Breast epithelium (tissue), 4 donors: ENCODE data around the gene TMEM100. TPM values are rescaled to one million over a fixed set of nuclear protein-coding genes. Genes with fewer than 3 reads are reported as not detected.

ENCODE experiments used
- DNase-seq, 2 donors: peaks; one replicate each; pipeline ENCODE4 v3.0.0-alpha.2; 2019; ENCODE audit warnings: low spot score in 2 of 2
- H3K27ac ChIP-seq, 2 donors: fragments of 200-600 bp; sonication (generic) in 1 of 2; one replicate each; pipeline ENCODE4 v1.5.1; 2016 to 2019; ENCODE audit warnings: mild to moderate bottlenecking in 1 of 2
- H3K27me3 ChIP-seq, 2 donors: fragments of 200-600 bp; sonication (generic) in 1 of 2; one replicate each; pipeline versions ENCODE4 v1.5.1 to v1.6.0; 2017 to 2019; ENCODE audit warnings: control low read depth in 1 of 2, mild to moderate bottlenecking in 1 of 2
- H3K36me3 ChIP-seq: fragments of 200-600 bp; one replicate; pipeline ENCODE4 v1.5.1; 2019
- H3K4me1 ChIP-seq, 2 donors: fragments of 200-600 bp; sonication (generic); one replicate each; pipeline ENCODE4 v1.5.1; 2016 to 2019; ENCODE audit warnings: control low read depth in 1 of 2
- H3K4me3 ChIP-seq, 3 donors: fragments of 200-600 bp; sonication (generic); 1 replicate in 2 of 3; 2 replicates in 1 of 3; pipeline ENCODE4 v1.5.1; 2016 to 2019; ENCODE audit warnings: mild to moderate bottlenecking in 3 of 3, moderate library complexity in 2 of 3
- H3K9me3 ChIP-seq, 2 donors: fragments of 200-600 bp; sonication (generic) in 1 of 2; one replicate each; pipeline ENCODE4 v1.5.1; 2016 to 2019; ENCODE audit warnings: control low read depth in 1 of 2
- POLR2A ChIP-seq: fragments of 450-650 bp; IDR thresholded peaks from one replicate; pipeline ENCODE4 v1.6.1; 2016; ENCODE audit warnings: antibody characterized with exemption, mild to moderate bottlenecking, moderate library complexity
- POLR2AphosphoS5 ChIP-seq, 3 donors: sonication (generic); formaldehyde crosslinking; IDR thresholded peaks; one replicate each; pipeline ENCODE4 v1.6.1; 2017; ENCODE audit warnings: antibody characterized with exemption in 3 of 3
- intact Hi-C: fragments of 100-400 bp; cut with DNase I; formaldehyde crosslinking; loops from one replicate; pipeline ENCODE4 v1.15.1; 2023; ENCODE audit warnings: low total_unique reads
- total RNA-seq, 3 donors: library from RNA; depleted of rRNA; stranded (reverse); fragments of >200 nt; gene quantifications; one replicate each; pipeline ENCODE4 v1.1.0, GENCODE V29; 2016
- TF ChIP-seq, protein P1 (sequence below), 3 donors: fragments of 450-650 bp; IDR thresholded peaks; one replicate each; pipeline ENCODE4 v1.5.1; 2016 to 2017; ENCODE audit warnings: antibody characterized with exemption in 3 of 3, mild to moderate bottlenecking in 3 of 3, moderate library complexity in 3 of 3

Gene TMEM100
- total RNA-seq, 3 donors from 2014 or later = 6.7 to 27.2 (median 20.3) TPM

DNA sequence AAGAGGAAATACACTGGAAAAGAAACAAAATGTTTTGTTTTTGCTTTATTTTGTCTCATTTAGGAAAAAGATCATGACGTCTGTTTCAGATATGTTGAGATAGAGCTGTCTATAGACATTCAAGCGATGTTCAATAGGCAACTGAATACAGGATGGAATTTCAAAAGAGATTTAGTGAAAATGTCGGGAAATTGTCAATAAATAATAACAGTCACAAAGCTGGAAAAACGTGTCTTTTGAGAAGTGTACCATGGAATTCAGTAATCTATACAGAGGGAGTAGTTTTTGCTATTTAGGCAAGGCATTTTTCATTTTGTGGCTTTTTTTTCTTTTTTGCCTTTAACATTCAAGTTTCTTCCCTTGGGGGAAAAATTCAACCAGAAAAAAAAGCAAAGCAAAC is 33.0 kb downstream of the TMEM100 start:
- H3K9me3 ChIP-seq = peaks cover 0 to 8% of the 10 kb centered on the region in 2 donors
- no peaks in the 10 kb centered on the region for H3K4me1 ChIP-seq
- no peak for DNase-seq
- TF ChIP-seq POLR2A = no peak
- TF ChIP-seq, protein P1, sequence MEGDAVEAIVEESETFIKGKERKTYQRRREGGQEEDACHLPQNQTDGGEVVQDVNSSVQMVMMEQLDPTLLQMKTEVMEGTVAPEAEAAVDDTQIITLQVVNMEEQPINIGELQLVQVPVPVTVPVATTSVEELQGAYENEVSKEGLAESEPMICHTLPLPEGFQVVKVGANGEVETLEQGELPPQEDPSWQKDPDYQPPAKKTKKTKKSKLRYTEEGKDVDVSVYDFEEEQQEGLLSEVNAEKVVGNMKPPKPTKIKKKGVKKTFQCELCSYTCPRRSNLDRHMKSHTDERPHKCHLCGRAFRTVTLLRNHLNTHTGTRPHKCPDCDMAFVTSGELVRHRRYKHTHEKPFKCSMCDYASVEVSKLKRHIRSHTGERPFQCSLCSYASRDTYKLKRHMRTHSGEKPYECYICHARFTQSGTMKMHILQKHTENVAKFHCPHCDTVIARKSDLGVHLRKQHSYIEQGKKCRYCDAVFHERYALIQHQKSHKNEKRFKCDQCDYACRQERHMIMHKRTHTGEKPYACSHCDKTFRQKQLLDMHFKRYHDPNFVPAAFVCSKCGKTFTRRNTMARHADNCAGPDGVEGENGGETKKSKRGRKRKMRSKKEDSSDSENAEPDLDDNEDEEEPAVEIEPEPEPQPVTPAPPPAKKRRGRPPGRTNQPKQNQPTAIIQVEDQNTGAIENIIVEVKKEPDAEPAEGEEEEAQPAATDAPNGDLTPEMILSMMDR (IDR thresholded peaks at IDR 0.05) = no peak
- no peak for TF ChIP-seq POLR2AphosphoS5 (IDR thresholded peaks at IDR 0.05)
- intact Hi-C loops = no loop called here
- no peaks in the 10 kb centered on the region for H3K27me3 ChIP-seq
- H3K27ac ChIP-seq = no peak overlapping the region
- H3K4me3 ChIP-seq = no peak overlapping the region
- H3K36me3 ChIP-seq = no peaks in the 10 kb centered on the region

DNA sequence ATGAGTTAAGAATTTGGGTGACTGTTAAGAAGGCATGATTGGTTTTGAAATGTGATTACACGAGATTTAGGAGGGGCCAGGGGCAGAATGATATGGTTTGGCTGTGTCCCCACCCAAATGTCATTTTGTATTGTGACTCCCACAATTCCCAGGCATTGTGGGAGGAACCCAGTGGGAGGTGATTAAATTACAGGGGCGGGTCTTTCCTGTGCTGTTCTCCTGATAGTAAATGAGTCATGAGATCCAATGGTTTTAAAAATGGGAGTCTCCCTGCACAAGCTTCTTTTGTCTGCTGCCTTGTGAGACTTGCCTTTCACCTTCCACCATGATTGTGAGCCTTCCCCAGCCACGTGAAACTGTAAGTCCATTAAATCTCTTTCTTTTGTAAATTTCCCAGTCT is 34.6 kb downstream of the TMEM100 start:
- Histone ChIP-seq H3K27ac (no peak overlapping the region), H3K36me3 (no peaks in the 10 kb centered on the region), H3K27me3 (no peaks in the 10 kb centered on the region), H3K4me3 (no peak overlapping the region), H3K9me3 (peaks cover 0 to 8% of the 10 kb centered on the region in 2 donors), H3K4me1 (no peaks in the 10 kb centered on the region)
- intact Hi-C loops = no loop called here
- TF ChIP-seq POLR2AphosphoS5 (IDR thresholded peaks at IDR 0.05) (no peak), POLR2A (no peak)
- DNase-seq = no peak

DNA sequence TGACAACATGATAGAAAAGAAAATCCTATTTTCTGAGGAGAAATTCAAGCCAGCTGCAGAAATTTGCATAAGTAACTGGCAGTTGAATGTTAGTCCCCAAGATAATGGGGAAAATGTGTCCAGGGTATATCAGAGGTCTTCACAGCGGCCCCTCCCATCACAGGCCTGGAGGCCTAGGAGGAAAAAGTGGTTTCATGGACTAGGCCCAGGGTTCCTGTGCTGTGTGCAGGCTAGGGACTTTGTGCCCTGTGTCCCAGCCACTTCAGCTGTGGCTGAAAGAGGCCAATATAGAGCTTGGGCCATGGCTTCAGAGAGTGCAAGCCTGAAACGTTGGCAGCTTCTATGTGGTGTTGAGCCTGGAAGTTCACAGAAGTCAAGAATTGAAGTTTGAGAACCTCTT is 35.6 kb downstream of the TMEM100 start:
- no peak for DNase-seq
- TF ChIP-seq, protein P1 (IDR thresholded peaks at IDR 0.05) = no peak
- TF ChIP-seq POLR2A (no peak), POLR2AphosphoS5 (IDR thresholded peaks at IDR 0.05) (no peak)
- Histone ChIP-seq H3K4me1 (no peaks in the 10 kb centered on the region), H3K4me3 (no peak overlapping the region), H3K9me3 (peaks cover 0 to 8% of the 10 kb centered on the region in 2 donors), H3K27me3 (no peaks in the 10 kb centered on the region), H3K36me3 (no peaks in the 10 kb centered on the region), H3K27ac (no peak overlapping the region)
- intact Hi-C loops = no loop called here

DNA sequence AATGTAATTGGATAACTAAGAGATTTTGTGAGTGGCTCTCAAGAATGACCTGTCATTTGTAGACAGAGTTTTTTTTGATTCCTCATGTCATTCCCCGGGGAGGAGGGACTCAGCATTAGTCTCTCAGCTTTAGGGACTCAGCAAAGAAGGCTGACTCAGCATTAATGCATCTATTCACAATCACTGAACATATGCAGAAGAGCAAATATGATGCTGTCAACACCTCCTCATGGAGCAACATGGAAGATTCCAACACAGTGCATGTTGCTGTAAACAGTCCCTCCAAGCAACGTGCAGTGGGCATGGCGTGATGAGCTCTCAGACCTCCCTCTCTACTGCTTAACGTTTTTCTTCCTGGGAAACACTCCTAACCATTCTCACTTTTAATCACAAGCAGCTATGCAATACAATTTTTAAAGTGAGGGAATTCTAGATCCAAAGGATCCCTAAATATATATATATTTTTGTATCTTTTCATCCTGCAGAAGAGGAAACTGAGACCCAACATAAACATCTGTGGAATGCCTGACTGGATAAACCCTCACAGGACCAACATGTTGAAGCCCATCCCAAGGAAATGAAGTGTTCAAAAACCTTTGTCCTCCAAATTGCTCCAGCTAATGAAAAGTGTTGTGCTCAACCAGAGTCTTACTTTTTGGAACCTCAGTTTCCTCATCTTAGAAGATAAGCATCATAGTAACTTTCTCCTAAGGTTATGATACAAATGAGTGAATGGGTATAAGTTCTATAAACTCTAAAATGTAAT is 38.9 kb downstream of the TMEM100 start:
- Histone ChIP-seq H3K27me3 (no peaks in the 10 kb centered on the region), H3K9me3 (peaks cover 0 to 8% of the 10 kb centered on the region in 2 donors), H3K4me1 (no peaks in the 10 kb centered on the region), H3K27ac (no peak overlapping the region), H3K4me3 (no peak overlapping the region), H3K36me3 (no peaks in the 10 kb centered on the region)
- TF ChIP-seq, protein P1 (IDR thresholded peaks at IDR 0.05) = no peak
- no peak for TF ChIP-seq POLR2AphosphoS5 (IDR thresholded peaks at IDR 0.05)
- TF ChIP-seq POLR2A = no peak
- DNase-seq = no peak
- intact Hi-C loops = no loop called here

DNA sequence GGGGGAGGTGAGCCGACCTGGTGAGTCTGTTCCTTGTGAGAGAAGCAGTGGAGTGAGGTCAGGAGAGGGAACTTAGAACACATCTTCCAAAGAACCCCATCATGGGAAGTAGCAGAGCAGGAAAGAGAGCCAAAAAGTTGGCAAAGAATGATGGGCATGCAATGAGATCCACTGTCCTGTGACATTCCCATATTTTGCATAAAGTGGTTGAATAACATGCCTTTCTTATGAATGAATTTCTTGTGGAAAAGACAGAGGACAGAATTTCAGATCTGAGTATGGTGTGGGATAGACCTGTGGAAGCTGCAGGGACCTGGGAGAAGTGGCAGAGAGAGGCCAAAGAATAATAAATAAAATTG is 41.3 kb downstream of the TMEM100 start:
- intact Hi-C loops = no loop called here
- Histone ChIP-seq H3K27ac (no peak overlapping the region), H3K4me1 (no peaks in the 10 kb centered on the region), H3K4me3 (no peak overlapping the region), H3K36me3 (no peaks in the 10 kb centered on the region), H3K9me3 (no peaks in the 10 kb centered on the region), H3K27me3 (no peaks in the 10 kb centered on the region)
- DNase-seq = no peak
- TF ChIP-seq, protein P1 (IDR thresholded peaks at IDR 0.05) = no peak
- TF ChIP-seq POLR2A (no peak), POLR2AphosphoS5 (IDR thresholded peaks at IDR 0.05) (no peak)
